Measurements from ENCODE around the gene TENT5C.

Gene TENT5C

GRCh38 chr1:117663156-117663902 lies 57.5 kb downstream of the TENT5C start:
- Histone ChIP-seq H3K27me3 (ENCODE audit: insufficient read depth, insufficient read length) (no peaks in the 10 kb centered on the region), H3K36me3 (ENCODE audit: insufficient read depth, insufficient read length, low read length) (no peaks in the 10 kb centered on the region), H3K9ac (ENCODE audit: insufficient read length, low read depth) (no peak overlapping the region), H3K9me3 (ENCODE audit: insufficient read depth, low read length) (peaks cover 24% of the 10 kb centered on the region; the same call in 1 of the 2 replicates), H3K4me1 (ENCODE audit: insufficient read depth, insufficient read length) (peaks cover 12% of the 10 kb centered on the region), H3K4me3 (ENCODE audit: insufficient read length, low read depth) (no peak overlapping the region)
- TF ChIP-seq ZNF274 (IDR thresholded peaks at IDR 0.05; ENCODE audit: low read depth, low read length), result no peak
- no peak for TF ChIP-seq SUZ12 (IDR thresholded peaks at IDR 0.05; ENCODE audit: extremely low read depth, insufficient read depth, insufficient read length)
- no peak for TF ChIP-seq YY1 (IDR thresholded peaks at IDR 0.05; ENCODE audit: insufficient read depth, insufficient read length)
- DNase-seq (ENCODE audit: low read depth, low spot score), result no peak

- H3K9me3 ChIP-seq (ENCODE audit: insufficient read depth, low read length), result peaks cover 24% of the 10 kb centered on the region; the same call in 1 of the 2 replicates
- DNase-seq (ENCODE audit: low read depth, low spot score), result no peak
- no peaks in the 10 kb centered on the region for H3K27me3 ChIP-seq (ENCODE audit: insufficient read depth, insufficient read length)
- TF ChIP-seq ZNF274 (IDR thresholded peaks at IDR 0.05; ENCODE audit: low read depth, low read length), result no peak
- TF ChIP-seq SUZ12 (IDR thresholded peaks at IDR 0.05; ENCODE audit: extremely low read depth, insufficient read depth, insufficient read length), result no peak
- no peak for TF ChIP-seq YY1 (IDR thresholded peaks at IDR 0.05; ENCODE audit: insufficient read depth, insufficient read length)
- no peak overlapping the region for H3K4me3 ChIP-seq (ENCODE audit: insufficient read length, low read depth)
- H3K9ac ChIP-seq (ENCODE audit: insufficient read length, low read depth), result no peak overlapping the region
- no peaks in the 10 kb centered on the region for H3K36me3 ChIP-seq (ENCODE audit: insufficient read depth, insufficient read length, low read length)
- H3K4me1 ChIP-seq (ENCODE audit: insufficient read depth, insufficient read length), result peaks cover 12% of the 10 kb centered on the region
These were observed 58.5 kb downstream of the TENT5C start for GRCh38 chr1:117664314-117664713.

GRCh38 chr1:117665556-117666270 lies 59.9 kb downstream of the TENT5C start:
- Histone ChIP-seq H3K36me3 (ENCODE audit: insufficient read depth, insufficient read length, low read length) (no peaks in the 10 kb centered on the region), H3K9me3 (ENCODE audit: insufficient read depth, low read length) (peaks cover 24% of the 10 kb centered on the region; the same call in 1 of the 2 replicates), H3K4me3 (ENCODE audit: insufficient read length, low read depth) (no peak overlapping the region), H3K4me1 (ENCODE audit: insufficient read depth, insufficient read length) (peaks cover 12% of the 10 kb centered on the region), H3K27me3 (ENCODE audit: insufficient read depth, insufficient read length) (no peaks in the 10 kb centered on the region), H3K9ac (ENCODE audit: insufficient read length, low read depth) (no peak overlapping the region)
- DNase-seq (ENCODE audit: low read depth, low spot score), result no peak
- TF ChIP-seq SUZ12 (IDR thresholded peaks at IDR 0.05; ENCODE audit: extremely low read depth, insufficient read depth, insufficient read length) (no peak), ZNF274 (IDR thresholded peaks at IDR 0.05; ENCODE audit: low read depth, low read length) (no peak), YY1 (IDR thresholded peaks at IDR 0.05; ENCODE audit: insufficient read depth, insufficient read length) (no peak)

- H3K9me3 ChIP-seq (ENCODE audit: insufficient read depth, low read length), result 0 out of 2 replicates have a peak, but pooled peaks cover under 1% of the 10 kb centered on the region
- no peaks in the 10 kb centered on the region for H3K36me3 ChIP-seq (ENCODE audit: insufficient read depth, insufficient read length, low read length)
- H3K27me3 ChIP-seq (ENCODE audit: insufficient read depth, insufficient read length), result no peaks in the 10 kb centered on the region
- H3K4me3 ChIP-seq (ENCODE audit: insufficient read length, low read depth), result no peak overlapping the region
- no peak overlapping the region for H3K9ac ChIP-seq (ENCODE audit: insufficient read length, low read depth)
- no peak for DNase-seq (ENCODE audit: low read depth, low spot score)
- TF ChIP-seq YY1 (IDR thresholded peaks at IDR 0.05; ENCODE audit: insufficient read depth, insufficient read length) (no peak), ZNF274 (IDR thresholded peaks at IDR 0.05; ENCODE audit: low read depth, low read length) (no peak), SUZ12 (IDR thresholded peaks at IDR 0.05; ENCODE audit: extremely low read depth, insufficient read depth, insufficient read length) (no peak)
- H3K4me1 ChIP-seq (ENCODE audit: insufficient read depth, insufficient read length), result peaks cover 9% of the 10 kb centered on the region
These were observed 63.7 kb downstream of the TENT5C start for GRCh38 chr1:117669572-117669971.

GRCh38 chr1:117670976-117671780 lies 65.3 kb downstream of the TENT5C start:
- no peaks in the 10 kb centered on the region for H3K36me3 ChIP-seq (ENCODE audit: insufficient read depth, insufficient read length, low read length)
- H3K4me3 ChIP-seq (ENCODE audit: insufficient read length, low read depth), result no peak overlapping the region
- no peaks in the 10 kb centered on the region for H3K27me3 ChIP-seq (ENCODE audit: insufficient read depth, insufficient read length)
- peaks cover 9% of the 10 kb centered on the region for H3K4me1 ChIP-seq (ENCODE audit: insufficient read depth, insufficient read length)
- no peak for DNase-seq (ENCODE audit: low read depth, low spot score)
- TF ChIP-seq ZNF274 (IDR thresholded peaks at IDR 0.05; ENCODE audit: low read depth, low read length) (no peak), SUZ12 (IDR thresholded peaks at IDR 0.05; ENCODE audit: extremely low read depth, insufficient read depth, insufficient read length) (no peak), YY1 (IDR thresholded peaks at IDR 0.05; ENCODE audit: insufficient read depth, insufficient read length) (no peak)
- no peaks in the 10 kb centered on the region for H3K9me3 ChIP-seq (ENCODE audit: insufficient read depth, low read length)
- H3K9ac ChIP-seq (ENCODE audit: insufficient read length, low read depth), result no peak overlapping the region

- Histone ChIP-seq H3K9ac (ENCODE audit: insufficient read length, low read depth) (no peak overlapping the region), H3K27me3 (ENCODE audit: insufficient read depth, insufficient read length) (no peaks in the 10 kb centered on the region), H3K9me3 (ENCODE audit: insufficient read depth, low read length) (no peaks in the 10 kb centered on the region), H3K4me1 (ENCODE audit: insufficient read depth, insufficient read length) (peaks cover 7% of the 10 kb centered on the region), H3K4me3 (ENCODE audit: insufficient read length, low read depth) (no peak overlapping the region), H3K36me3 (ENCODE audit: insufficient read depth, insufficient read length, low read length) (no peaks in the 10 kb centered on the region)
- TF ChIP-seq SUZ12 (IDR thresholded peaks at IDR 0.05; ENCODE audit: extremely low read depth, insufficient read depth, insufficient read length) (no peak), YY1 (IDR thresholded peaks at IDR 0.05; ENCODE audit: insufficient read depth, insufficient read length) (no peak), ZNF274 (IDR thresholded peaks at IDR 0.05; ENCODE audit: low read depth, low read length) (no peak)
- no peak for DNase-seq (ENCODE audit: low read depth, low spot score)
These were observed 66.1 kb downstream of the TENT5C start for GRCh38 chr1:117671781-117672501.

All from NT2/D1 (cell line).